Vagina (tissue), 2 donors: ENCODE data around the gene SLX4IP. TPM values are rescaled to one million over a fixed set of nuclear protein-coding genes. Genes with fewer than 3 reads are reported as not detected.

Experiments used
- DNase-seq, 2 donors: peaks; one replicate each; pipeline ENCODE4 v3.0.0-alpha.2; 2017; ENCODE audit errors: extremely low spot score in 2 of 2
- H3K27ac ChIP-seq: fragments of 200-600 bp; sonication (generic); one replicate; pipeline ENCODE4 v1.5.1; 2019
- H3K27me3 ChIP-seq: fragments of 200-600 bp; sonication (generic); one replicate; pipeline ENCODE4 v1.5.1; 2019
- H3K36me3 ChIP-seq, 2 donors: fragments of 200-600 bp; sonication (generic); one replicate each; pipeline ENCODE4 v1.5.1; 2017 to 2019
- H3K4me1 ChIP-seq: fragments of 200-600 bp; sonication (generic); one replicate; pipeline ENCODE4 v1.5.1; 2019
- H3K4me3 ChIP-seq, 2 donors: fragments of 200-600 bp; sonication (generic); 1 replicate in 1 of 2; 2 replicates in 1 of 2; pipeline ENCODE4 v1.5.1; 2016 to 2019
- H3K9me3 ChIP-seq: fragments of 200-600 bp; sonication (generic); one replicate; pipeline ENCODE4 v1.5.1; 2019
- CTCF ChIP-seq, 3 experiments: fragments of 450-650 bp in 2 of 3; fragments of 200-600 bp in 1 of 3; sonication (generic) in 1 of 3; IDR thresholded peaks; one replicate each; pipeline ENCODE4 v1.5.1; 2017 to 2019; ENCODE audit warnings: antibody characterized with exemption in 3 of 3, mild to moderate bottlenecking in 2 of 3, moderate library complexity in 2 of 3
- POLR2A ChIP-seq, 2 donors: fragments of 450-650 bp; IDR thresholded peaks; one replicate each; pipeline ENCODE4 v1.6.1; 2017; ENCODE audit warnings: antibody characterized with exemption in 2 of 2, mild to moderate bottlenecking in 2 of 2, moderate library complexity in 2 of 2
- POLR2AphosphoS5 ChIP-seq, 2 donors: sonication (generic); formaldehyde crosslinking; IDR thresholded peaks; one replicate each; pipeline ENCODE4 v1.9.0; 2017; ENCODE audit warnings: antibody characterized with exemption in 2 of 2, mild to moderate bottlenecking in 2 of 2, low read depth in 1 of 2; ENCODE audit not compliant: insufficient read depth in 1 of 2
- intact Hi-C: fragments of 100-400 bp; cut with DNase I; formaldehyde crosslinking; loops from one replicate; pipeline ENCODE4 v1.15.1; 2023
- total RNA-seq: library from RNA; depleted of rRNA; stranded (reverse); fragments of >200 nt; gene quantifications from one replicate; pipeline ENCODE4 v1.2.3, GENCODE V29; 2016

SLX4IP gene
- total RNA-seq, 1 donor from 2014 or later: 4.9 TPM

- Histone ChIP-seq H3K27ac (peak overlapping the region; percentile 97), H3K36me3 (peaks cover 0 to 46% of the 10 kb centered on the region in 2 donors), H3K4me1 (peaks cover 99% of the 10 kb centered on the region), H3K4me3 (no peak overlapping the region), H3K27me3 (no peaks in the 10 kb centered on the region), H3K9me3 (no peaks in the 10 kb centered on the region)
- TF ChIP-seq POLR2A (IDR thresholded peaks at IDR 0.05): no peak
- TF ChIP-seq CTCF (IDR thresholded peaks at IDR 0.05): no peak
- no peak for TF ChIP-seq POLR2AphosphoS5 (IDR thresholded peaks at IDR 0.05; ENCODE audit: insufficient read depth in 1 of 2, low read depth in 1 of 2)
- DNase-seq: no peak
- intact Hi-C loops: loop anchor here (5.0 kb wide), 1 partner anchor 55 kb away; no protein-coding TSS in a partner anchor
Observed at GRCh38 chr20:10662151-10662550, 227.0 kb downstream of the SLX4IP start.

GRCh38 chr20:10662661-10663458, 227.8 kb downstream of the SLX4IP start:
- H3K36me3 ChIP-seq: peaks cover 0 to 43% of the 10 kb centered on the region in 2 donors
- H3K4me1 ChIP-seq: peaks cover 99% of the 10 kb centered on the region
- no peak for DNase-seq
- intact Hi-C loops: loop anchor here (5.0 kb wide), 1 partner anchor 56 kb away; no protein-coding TSS in a partner anchor
- H3K9me3 ChIP-seq: no peaks in the 10 kb centered on the region
- TF ChIP-seq CTCF (IDR thresholded peaks at IDR 0.05) (no peak), POLR2AphosphoS5 (IDR thresholded peaks at IDR 0.05; ENCODE audit: insufficient read depth in 1 of 2, low read depth in 1 of 2) (no peak), POLR2A (IDR thresholded peaks at IDR 0.05) (no peak)
- H3K27ac ChIP-seq: peak overlapping the region; percentile 97
- H3K27me3 ChIP-seq: no peaks in the 10 kb centered on the region
- H3K4me3 ChIP-seq: no peak overlapping the region

- H3K36me3 ChIP-seq: peaks cover 0 to 43% of the 10 kb centered on the region in 2 donors
- no peak for TF ChIP-seq CTCF (IDR thresholded peaks at IDR 0.05)
- TF ChIP-seq POLR2AphosphoS5 (IDR thresholded peaks at IDR 0.05; ENCODE audit: insufficient read depth in 1 of 2, low read depth in 1 of 2): no peak
- no peak for TF ChIP-seq POLR2A (IDR thresholded peaks at IDR 0.05)
- no peak overlapping the region for H3K4me3 ChIP-seq
- H3K27ac ChIP-seq: peak overlapping the region; percentile 97
- H3K9me3 ChIP-seq: no peaks in the 10 kb centered on the region
- DNase-seq: no peak
- intact Hi-C loops: loop anchor here (5.0 kb wide), 1 partner anchor 56 kb away; no protein-coding TSS in a partner anchor
- H3K27me3 ChIP-seq: no peaks in the 10 kb centered on the region
- H3K4me1 ChIP-seq: peaks cover 99% of the 10 kb centered on the region
Observed at GRCh38 chr20:10663756-10664155, 228.7 kb downstream of the SLX4IP start.

- intact Hi-C loops: no loop called here
- no peaks in the 10 kb centered on the region for H3K27me3 ChIP-seq
- peak overlapping the region in 1 of 2 donors; percentile 3 for H3K4me3 ChIP-seq
Observed at GRCh38 chr20:10665027-10665561, 230.0 kb downstream of the SLX4IP start.

More at GRCh38 chr20:10665027-10665561, 230.0 kb downstream of the SLX4IP start:
- Histone ChIP-seq H3K9me3 (no peaks in the 10 kb centered on the region), H3K27ac (peak overlapping the region; percentile 97), H3K4me1 (peaks cover 100% of the 10 kb centered on the region), H3K36me3 (peaks cover 0 to 42% of the 10 kb centered on the region in 2 donors)
- no peak for TF ChIP-seq CTCF (IDR thresholded peaks at IDR 0.05)
- no peak for TF ChIP-seq POLR2A (IDR thresholded peaks at IDR 0.05)
- no peak for TF ChIP-seq POLR2AphosphoS5 (IDR thresholded peaks at IDR 0.05; ENCODE audit: insufficient read depth in 1 of 2, low read depth in 1 of 2)
- no peak for DNase-seq
